Loucy (cell line): ENCODE measurements around the gene SMG6.

Source experiments
- H2AFZ ChIP-seq: fragments of 200-600 bp; sonication (generic); 2 replicates; pipeline ENCODE4 v1.6.0; 2016; ENCODE audit warnings: antibody characterized with exemption, mild to moderate bottlenecking, low read length, moderate library complexity
- H3F3A ChIP-seq: fragments of 200-600 bp; 2 replicates; pipeline ENCODE4 v1.6.0; 2016; ENCODE audit warnings: antibody characterized with exemption, low read depth, mild to moderate bottlenecking
- H3K27me3 ChIP-seq: fragments of 200-600 bp; sonication (generic); 2 replicates; pipeline ENCODE4 v1.6.1; 2014; ENCODE audit warnings: low read length, mild to moderate bottlenecking; ENCODE audit not compliant: insufficient read depth, poor library complexity, severe bottlenecking
- H3K36me3 ChIP-seq: fragments of 200-600 bp; sonication (generic); 2 replicates; pipeline ENCODE4 v1.6.1; 2016; ENCODE audit warnings: low read length; ENCODE audit not compliant: insufficient read depth
- H3K4me1 ChIP-seq: fragments of 200-600 bp; sonication (generic); 2 replicates; pipeline ENCODE4 v1.5.1; 2014; ENCODE audit warnings: low read length, mild to moderate bottlenecking; ENCODE audit not compliant: insufficient read depth, poor library complexity, severe bottlenecking
- H3K4me2 ChIP-seq: fragments of 200-600 bp; sonication (generic); 2 replicates; pipeline ENCODE4 v1.6.0; 2014; ENCODE audit warnings: antibody characterized with exemption, low read length, low read depth, mild to moderate bottlenecking; ENCODE audit not compliant: poor library complexity, severe bottlenecking
- H3K4me3 ChIP-seq: fragments of 200-600 bp; sonication (generic); 2 replicates; pipeline ENCODE4 v1.5.1; 2014; ENCODE audit warnings: low read length, mild to moderate bottlenecking, mixed read lengths; ENCODE audit not compliant: poor library complexity, severe bottlenecking
- H3K79me2 ChIP-seq: fragments of 200-600 bp; sonication (generic); 2 replicates; pipeline ENCODE4 v1.6.1; 2014; ENCODE audit warnings: low read length; ENCODE audit not compliant: insufficient read depth
- H3K9ac ChIP-seq: fragments of 200-600 bp; sonication (generic); 2 replicates; pipeline ENCODE4 v1.6.0; 2014; ENCODE audit warnings: mild to moderate bottlenecking, low read depth, low read length, moderate library complexity; ENCODE audit not compliant: poor library complexity, severe bottlenecking
- H3K9me2 ChIP-seq: fragments of 200-600 bp; sonication (generic); replicated peaks from 2 replicates; pipeline ENCODE4 v1.6.1; 2016; ENCODE audit warnings: low read depth, low read length, mixed read lengths
- H3K9me3 ChIP-seq: fragments of 200-600 bp; sonication (generic); 2 replicates; pipeline ENCODE4 v1.6.1; 2014; ENCODE audit warnings: mild to moderate bottlenecking, antibody characterized with exemption, low read length, low read depth; ENCODE audit not compliant: insufficient read depth
- H4K20me1 ChIP-seq: fragments of 200-600 bp; sonication (generic); 2 replicates; pipeline ENCODE4 v1.6.0; 2014; ENCODE audit warnings: antibody characterized with exemption, low read length, mild to moderate bottlenecking; ENCODE audit not compliant: insufficient read depth, poor library complexity, severe bottlenecking
- CTCF ChIP-seq: fragments of 200-600 bp; sonication (generic); conservative IDR thresholded peaks from 2 replicates; pipeline ENCODE4 v1.5.1; 2014; ENCODE audit warnings: mild to moderate bottlenecking, antibody characterized with exemption, low read length
- EZH2phosphoT487 ChIP-seq: fragments of 200-600 bp; IDR thresholded peaks from 2 replicates; pipeline ENCODE4 v1.6.1; 2018; ENCODE audit warnings: antibody characterized with exemption, mild to moderate bottlenecking, moderate library complexity, borderline replicate concordance

SMG6 gene

GRCh38 chr17:2174468-2175293 lies 128.9 kb downstream of the SMG6 start:
- Histone ChIP-seq H3K79me2 (no peaks in the 10 kb centered on the region; the same call in 1 of the 2 replicates), H3K4me1 (peaks cover 25% of the 10 kb centered on the region), H3K9me2 (no peaks in the 10 kb centered on the region), H3K36me3 (peaks cover 82% of the 10 kb centered on the region; the same call in 1 of the 2 replicates), H3K4me3 (no peak overlapping the region), H3K27me3 (no peaks in the 10 kb centered on the region), H4K20me1 (no peaks in the 10 kb centered on the region), H3F3A (no peaks in the 10 kb centered on the region), H2AFZ (no peak overlapping the region), H3K4me2 (no peak overlapping the region), H3K9ac (no peak overlapping the region), H3K9me3 (no peaks in the 10 kb centered on the region)
- no peak for TF ChIP-seq CTCF
- no peak for TF ChIP-seq EZH2phosphoT487

GRCh38 chr17:2174014-2174413 lies 129.6 kb downstream of the SMG6 start:
- H3K79me2 ChIP-seq = no peaks in the 10 kb centered on the region
- H3K4me1 ChIP-seq = peaks cover 25% of the 10 kb centered on the region
- H3K36me3 ChIP-seq = peaks cover 82% of the 10 kb centered on the region; the same call in 1 of the 2 replicates
- H3K9me2 ChIP-seq = no peaks in the 10 kb centered on the region
- no peaks in the 10 kb centered on the region for H3K9me3 ChIP-seq
- no peak for TF ChIP-seq CTCF
- TF ChIP-seq EZH2phosphoT487 = no peak
- H2AFZ ChIP-seq = no peak overlapping the region
- no peaks in the 10 kb centered on the region for H3K27me3 ChIP-seq
- no peaks in the 10 kb centered on the region for H3F3A ChIP-seq
- no peak overlapping the region for H3K4me2 ChIP-seq
- H4K20me1 ChIP-seq = no peaks in the 10 kb centered on the region
- no peak overlapping the region for H3K4me3 ChIP-seq
- no peak overlapping the region for H3K9ac ChIP-seq

- Histone ChIP-seq H3K4me2 (no peak overlapping the region), H3K27me3 (no peaks in the 10 kb centered on the region), H3K9me2 (no peaks in the 10 kb centered on the region), H3K4me1 (peaks cover 20% of the 10 kb centered on the region), H3K4me3 (no peak overlapping the region), H3F3A (no peaks in the 10 kb centered on the region), H3K9me3 (no peaks in the 10 kb centered on the region), H4K20me1 (no peaks in the 10 kb centered on the region), H3K79me2 (no peaks in the 10 kb centered on the region), H3K9ac (no peak overlapping the region), H2AFZ (no peak overlapping the region), H3K36me3 (peaks cover 82% of the 10 kb centered on the region; the same call in 1 of the 2 replicates)
- TF ChIP-seq CTCF (no peak), EZH2phosphoT487 (no peak)
These were observed 130.6 kb downstream of the SMG6 start for GRCh38 chr17:2172999-2173398.
